GM18511 (cell line): ENCODE results near the gene SPSB2.

Experiments
- ATAC-seq: cut with Tn5 transposase; IDR thresholded peaks from one replicate; pipeline ENCODE4 v1.9.1; 2021; ENCODE audit warnings: mild to moderate bottlenecking, moderate library complexity; ENCODE audit not compliant: unreplicated experiment

The SPSB2 gene

DNA sequence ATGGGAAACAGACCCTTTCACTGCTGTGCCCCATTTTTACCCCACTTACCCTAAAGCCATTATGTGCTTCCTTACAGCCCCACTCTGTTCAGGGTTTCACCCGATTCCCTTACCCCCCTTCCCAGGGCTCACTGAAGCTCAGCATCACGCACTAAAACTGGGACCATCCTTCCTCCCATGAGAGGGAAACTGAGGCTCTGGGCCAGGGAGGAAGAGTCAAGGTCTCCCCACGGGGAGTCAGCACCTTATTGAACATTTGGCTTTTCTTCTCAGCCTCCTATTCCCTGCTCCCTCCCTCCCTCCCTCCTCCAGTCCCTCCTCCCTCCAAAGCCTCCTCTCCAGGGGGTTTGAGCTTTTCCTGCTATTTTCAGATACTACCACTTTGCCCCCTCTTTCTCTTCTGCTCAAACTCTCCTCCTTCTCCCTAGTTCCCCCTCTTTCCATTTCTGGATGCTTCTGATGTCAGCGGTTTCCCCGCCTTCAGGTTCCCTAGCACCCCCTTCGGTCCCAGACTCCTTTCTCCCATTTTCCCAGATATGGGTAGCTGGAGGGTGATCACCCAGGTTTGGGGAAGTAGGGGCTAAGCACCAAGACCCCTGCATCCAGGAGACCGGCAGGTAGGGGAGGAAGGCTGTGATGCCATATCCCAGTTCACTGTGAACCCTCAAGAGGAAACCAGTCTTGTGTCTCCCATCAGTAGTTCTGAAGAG, 50.5 kb downstream of the SPSB2 start:
- no peak for ATAC-seq

DNA sequence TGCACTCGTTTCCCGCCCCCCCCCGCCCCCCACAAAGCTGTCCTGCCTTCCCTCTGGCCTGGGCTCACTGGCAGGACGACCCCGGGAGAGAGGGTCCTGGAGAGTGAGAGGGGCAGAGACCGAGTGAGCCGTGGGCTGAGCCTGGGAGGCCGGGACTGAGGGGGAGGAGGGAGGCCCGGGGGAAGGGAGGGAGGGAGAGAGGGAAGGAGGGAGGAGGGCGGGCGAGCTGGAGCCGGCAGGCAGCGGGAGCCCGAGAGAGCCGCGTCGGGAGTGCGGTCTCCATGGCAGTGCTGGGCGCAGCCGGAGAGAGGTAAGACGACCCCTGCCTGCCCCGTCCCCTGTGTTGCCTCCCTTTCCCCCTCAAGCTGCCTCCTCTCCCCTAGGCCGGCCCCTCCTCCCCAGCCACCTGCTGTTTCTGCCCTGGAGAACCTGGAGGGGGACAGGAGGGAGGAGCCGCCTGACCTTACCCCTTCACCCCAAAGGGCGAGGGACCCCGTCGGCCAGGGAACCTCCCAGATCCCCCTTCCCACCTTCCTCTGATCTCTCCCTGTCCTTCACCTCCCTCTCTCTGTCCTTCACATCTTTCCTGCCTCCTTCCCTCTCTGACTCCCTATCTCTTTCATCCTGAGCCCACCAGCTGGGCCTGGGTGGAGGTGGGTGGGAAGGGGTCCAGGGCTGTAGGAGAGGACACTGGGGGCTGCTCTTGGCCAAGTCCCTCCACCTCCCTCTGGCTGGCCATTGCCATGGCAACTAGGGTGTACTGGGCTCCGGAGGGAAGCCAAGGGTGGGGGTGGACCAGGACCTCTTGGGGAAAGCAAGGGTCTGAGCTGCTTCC, 51.3 kb downstream of the SPSB2 start, which contains the start of gene GPR162:
GPR162 (plus strand) TSS at position 231 of the 835 bp plus-strand sequence. CDS start 2,078 bp downstream, outside the sequence.
- ATAC-seq: no peak
